Measurements from ENCODE around the gene MRPL38.
"Not testable (repeated sequence)": the region's sequence is repeated elsewhere in the genome, so short reads cannot be mapped to it uniquely, and the experiment has no call there.

The MRPL38 gene

GRCh38 chr17:75854101-75854748 lies 50.5 kb downstream of the MRPL38 start:
- DNase-seq (ENCODE audit: low spot score): no peak

- no peak for DNase-seq (ENCODE audit: low spot score)
Observed at GRCh38 chr17:75853433-75853832, 51.3 kb downstream of the MRPL38 start.

- not testable (repeated sequence) for DNase-seq (ENCODE audit: low spot score)
Observed at GRCh38 chr17:75851693-75851991, 53.0 kb downstream of the MRPL38 start.

- DNase-seq (ENCODE audit: low spot score): no peak
Observed at GRCh38 chr17:75850928-75851692, 53.6 kb downstream of the MRPL38 start.

GRCh38 chr17:75849724-75850123 lies 55.0 kb downstream of the MRPL38 start:
- DNase-seq (ENCODE audit: low spot score): no peak

- no peak for DNase-seq (ENCODE audit: low spot score)
Observed at GRCh38 chr17:75849279-75849646, 55.4 kb downstream of the MRPL38 start.

All from NAMALWA (cell line).